GM10266 (cell line): ENCODE data around the gene ARHGEF28.

Experiments used
- DNase-seq: peaks from one replicate; pipeline ENCODE4 v3.0.0; 2012; ENCODE audit errors: extremely low spot score
- CTCF ChIP-seq: IDR thresholded peaks from 2 replicates; pipeline ENCODE4 v1.5.1; 2012; ENCODE audit warnings: mild to moderate bottlenecking, low read depth; ENCODE audit not compliant: control insufficient read depth, insufficient read depth; ENCODE audit errors: missing control alignments

ARHGEF28 gene

GRCh38 chr5:73861313-73861988 lies 235.5 kb downstream of the ARHGEF28 start:
- DNase-seq = no peak

DNA sequence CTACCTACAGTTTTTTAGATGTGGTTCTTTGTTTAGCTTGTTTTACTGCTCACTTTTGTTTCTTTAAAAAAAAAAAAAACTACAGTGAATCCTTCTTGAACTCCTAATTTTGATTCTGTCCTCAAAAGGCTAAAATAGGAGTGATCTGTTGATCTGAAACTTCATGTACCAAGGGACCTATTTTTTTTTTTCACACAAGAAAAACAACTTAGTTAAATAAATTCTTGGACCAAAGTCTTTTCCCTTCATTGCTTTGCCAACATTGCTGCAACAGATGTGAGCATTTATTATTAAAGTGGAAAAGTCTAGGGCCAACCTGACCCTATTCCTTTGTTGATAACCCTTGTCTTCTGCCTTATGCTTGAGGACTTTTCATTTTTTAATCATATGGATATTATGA lies 236.8 kb downstream of the ARHGEF28 start:
- no peak for TF ChIP-seq CTCF
- DNase-seq = no peak

More at GRCh38 chr5:73861313-73861988, 235.5 kb downstream of the ARHGEF28 start:
- TF ChIP-seq CTCF = no peak

GRCh38 chr5:73863876-73864275 lies 237.9 kb downstream of the ARHGEF28 start:
- no peak for TF ChIP-seq CTCF
- DNase-seq = no peak

DNA sequence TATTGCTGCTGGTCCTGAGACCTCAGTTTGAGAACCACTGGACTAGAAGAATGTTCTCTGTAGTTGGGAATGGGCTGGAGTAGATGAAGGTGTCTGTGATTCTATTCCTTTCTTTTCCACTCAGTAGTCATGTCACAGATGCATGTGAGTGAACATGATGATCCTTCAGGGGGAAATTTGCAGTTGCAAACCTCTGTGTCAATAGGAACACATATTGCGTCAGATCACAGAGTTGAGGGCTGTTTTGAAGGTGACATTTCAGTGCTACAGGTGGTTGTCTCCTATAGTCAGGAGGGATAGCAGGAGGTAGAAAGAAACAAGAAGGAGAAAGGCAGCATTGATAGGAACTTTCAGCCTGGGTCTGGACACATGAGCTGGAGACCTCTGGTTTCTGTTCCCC lies 239.3 kb downstream of the ARHGEF28 start:
- DNase-seq = no peak

GRCh38 chr5:73867345-73868335 lies 241.6 kb downstream of the ARHGEF28 start:
- no peak for DNase-seq
- TF ChIP-seq CTCF = no peak

More for the DNA sequence above, 239.3 kb downstream of the ARHGEF28 start:
- TF ChIP-seq CTCF = no peak

GRCh38 chr5:73883646-73884045 lies 257.6 kb downstream of the ARHGEF28 start:
- DNase-seq = no peak
- TF ChIP-seq CTCF = no peak

- DNase-seq = no peak
- no peak for TF ChIP-seq CTCF
These were observed 261.7 kb downstream of the ARHGEF28 start for GRCh38 chr5:73887688-73888087.
